Measurements from ENCODE around the gene SLC16A10.
"Not testable (repeated sequence)": the region's sequence is repeated elsewhere in the genome, so short reads cannot be mapped to it uniquely, and the experiment has no call there.

DNA sequence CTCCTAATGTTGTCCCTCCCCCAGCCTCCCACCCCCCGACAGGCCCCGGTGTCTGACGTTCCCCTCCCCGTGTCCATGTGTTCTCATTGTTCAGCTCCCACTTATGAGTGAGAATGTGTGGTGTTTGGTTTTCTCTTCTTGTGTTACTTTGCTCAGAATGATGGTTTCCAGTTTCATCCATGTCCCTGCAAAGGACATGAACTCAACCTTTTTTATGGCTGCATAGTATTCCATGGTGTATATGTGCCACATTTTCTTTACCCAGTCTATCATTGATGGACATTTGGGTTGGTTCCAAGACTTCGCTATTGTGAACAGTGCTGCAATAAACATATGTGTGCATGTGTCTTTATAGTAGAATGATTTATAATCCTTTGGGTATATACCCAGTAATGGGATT, 24.4 kb upstream of the SLC16A10 start:
- TF ChIP-seq, protein P1, sequence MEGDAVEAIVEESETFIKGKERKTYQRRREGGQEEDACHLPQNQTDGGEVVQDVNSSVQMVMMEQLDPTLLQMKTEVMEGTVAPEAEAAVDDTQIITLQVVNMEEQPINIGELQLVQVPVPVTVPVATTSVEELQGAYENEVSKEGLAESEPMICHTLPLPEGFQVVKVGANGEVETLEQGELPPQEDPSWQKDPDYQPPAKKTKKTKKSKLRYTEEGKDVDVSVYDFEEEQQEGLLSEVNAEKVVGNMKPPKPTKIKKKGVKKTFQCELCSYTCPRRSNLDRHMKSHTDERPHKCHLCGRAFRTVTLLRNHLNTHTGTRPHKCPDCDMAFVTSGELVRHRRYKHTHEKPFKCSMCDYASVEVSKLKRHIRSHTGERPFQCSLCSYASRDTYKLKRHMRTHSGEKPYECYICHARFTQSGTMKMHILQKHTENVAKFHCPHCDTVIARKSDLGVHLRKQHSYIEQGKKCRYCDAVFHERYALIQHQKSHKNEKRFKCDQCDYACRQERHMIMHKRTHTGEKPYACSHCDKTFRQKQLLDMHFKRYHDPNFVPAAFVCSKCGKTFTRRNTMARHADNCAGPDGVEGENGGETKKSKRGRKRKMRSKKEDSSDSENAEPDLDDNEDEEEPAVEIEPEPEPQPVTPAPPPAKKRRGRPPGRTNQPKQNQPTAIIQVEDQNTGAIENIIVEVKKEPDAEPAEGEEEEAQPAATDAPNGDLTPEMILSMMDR (IDR thresholded peaks at IDR 0.05): not testable (repeated sequence)
- not testable (repeated sequence) for TF ChIP-seq POLR2A (IDR thresholded peaks at IDR 0.05)

All from thyroid gland (tissue), 4 donors.